HCT116 (cell line): ENCODE results near the gene BLOC1S5.

Source experiments
- CEBPB ChIP-seq: IDR thresholded peaks from 2 replicates; pipeline ENCODE4 v1.6.1; 2012; ENCODE audit warnings: low read depth
- CTCF ChIP-seq, 3 experiments: fragments of 200-600 bp in 1 of 3; sonication (generic) in 1 of 3; IDR thresholded peaks in 2 of 3; conservative IDR thresholded peaks in 1 of 3; 2 replicates each; pipeline ENCODE4 v1.5.1; 2012 to 2017; ENCODE audit warnings: low read depth in 2 of 3, low read length in 2 of 3, antibody characterized with exemption in 1 of 3, borderline replicate concordance in 1 of 3, control low read depth in 1 of 3, mild to moderate bottlenecking in 1 of 3, mixed read lengths in 1 of 3, mixed run types in 1 of 3, moderate library complexity in 1 of 3; ENCODE audit not compliant: insufficient read depth in 1 of 3
- EGR1 ChIP-seq: IDR thresholded peaks from 2 replicates; pipeline ENCODE4 v1.6.1; 2012; ENCODE audit warnings: low read depth
- ELF1 ChIP-seq: IDR thresholded peaks from 2 replicates; pipeline ENCODE4 v1.6.1; 2012; ENCODE audit warnings: low read depth, borderline replicate concordance
- EZH2 ChIP-seq: fragments of 200-600 bp; sonication (generic); IDR thresholded peaks from 2 replicates; pipeline ENCODE4 v1.6.1; 2017; ENCODE audit warnings: antibody characterized with exemption, mixed run types
- MAX ChIP-seq: IDR thresholded peaks from 2 replicates; pipeline ENCODE4 v1.6.1; 2012
- POLR2A ChIP-seq: IDR thresholded peaks from 2 replicates; pipeline ENCODE4 v1.7.0; 2011; ENCODE audit warnings: borderline replicate concordance; ENCODE audit not compliant: insufficient read depth, insufficient read length; ENCODE audit errors: extremely low read depth
- POLR2AphosphoS5 ChIP-seq: IDR thresholded peaks from 2 replicates; pipeline ENCODE4 v1.6.1; 2011; ENCODE audit warnings: mild to moderate bottlenecking, low read depth, low read length, moderate library complexity
- RAD21 ChIP-seq: IDR thresholded peaks from 2 replicates; pipeline ENCODE4 v1.6.1; 2012; ENCODE audit warnings: low read depth, mild to moderate bottlenecking
- REST ChIP-seq: IDR thresholded peaks from 2 replicates; pipeline ENCODE4 v1.6.1; 2012; ENCODE audit warnings: low read depth
- SIN3A ChIP-seq: IDR thresholded peaks from 2 replicates; pipeline ENCODE4 v1.6.1; 2012; ENCODE audit warnings: low read depth
- ZNF274 ChIP-seq: fragments of 200-500 bp; sonication (Bioruptor generic); IDR thresholded peaks from 2 replicates; pipeline ENCODE4 v1.6.1; 2014; ENCODE audit warnings: mild to moderate bottlenecking, low read depth, low read length, inconsistent platforms

GRCh38 chr6:8060346-8060745, 3.8 kb downstream of the BLOC1S5 start:
- TF ChIP-seq ZNF274 (no peak), EGR1 (no peak), SIN3A (no peak), CEBPB (no peak), CTCF (IDR thresholded peaks at IDR 0.05 in 2 of 3, conservative IDR thresholded peaks at IDR 0.05 in 1 of 3; ENCODE audit: borderline replicate concordance in 1 of 3, insufficient read depth in 1 of 3, low read depth in 2 of 3, low read length in 2 of 3) (no peak), RAD21 (no peak), POLR2AphosphoS5 (no peak), POLR2A (no peak), ELF1 (no peak), EZH2 (no peak), MAX (no peak), REST (no peak)
